Neural cell (in vitro differentiated cells): ENCODE results near the gene ARHGEF26. TPM values are rescaled to one million over a fixed set of nuclear protein-coding genes. Genes with fewer than 3 reads are reported as not detected.

Experiments
- H2AFZ ChIP-seq: fragments of 200-600, 300-800 bp; sonication (generic), shearing (Covaris generic); 2 replicates; pipeline ENCODE4 v1.6.0; 2014; ENCODE audit warnings: low read depth, mild to moderate bottlenecking, antibody characterized with exemption, low read length, moderate library complexity
- H3F3A ChIP-seq: fragments of 200-600 bp; shearing (Covaris generic); 2 replicates; pipeline ENCODE4 v1.6.1; 2016; ENCODE audit warnings: mild to moderate bottlenecking, moderate library complexity, mixed read lengths, antibody characterized with exemption, low read length; ENCODE audit not compliant: insufficient read depth, poor library complexity, severe bottlenecking
- H3K27ac ChIP-seq: fragments of 200-600, 300-800 bp; sonication (generic), shearing (Covaris generic); 2 replicates; pipeline ENCODE4 v1.5.1; 2014; ENCODE audit warnings: mild to moderate bottlenecking, low read length, moderate library complexity
- H3K27me3 ChIP-seq: fragments of 300-800, 200-600 bp; sonication (generic), shearing (Covaris generic); 2 replicates; pipeline ENCODE4 v1.6.0; 2014; ENCODE audit warnings: mild to moderate bottlenecking, low read depth, low read length, moderate library complexity; ENCODE audit not compliant: insufficient read depth
- H3K36me3 ChIP-seq: fragments of 300-800, 200-600 bp; sonication (generic), shearing (Covaris generic); 2 replicates; pipeline ENCODE4 v1.5.1; 2014; ENCODE audit warnings: mild to moderate bottlenecking, antibody characterized with exemption, low read length, moderate library complexity; ENCODE audit not compliant: insufficient read depth
- H3K4me2 ChIP-seq: fragments of 300-800, 200-600 bp; sonication (generic), shearing (Covaris generic); 2 replicates; pipeline ENCODE4 v1.6.0; 2014; ENCODE audit warnings: mild to moderate bottlenecking, low read length
- H3K4me3 ChIP-seq: fragments of 300-800, 200-600 bp; sonication (generic), shearing (Covaris generic); 2 replicates; pipeline ENCODE4 v1.5.1; 2014; ENCODE audit warnings: mild to moderate bottlenecking, low read length, moderate library complexity
- H3K79me2 ChIP-seq: fragments of 200-600 bp; shearing (Covaris generic); replicated peaks from 2 replicates; pipeline ENCODE4 v1.6.0; 2014; ENCODE audit warnings: mild to moderate bottlenecking, low read length, moderate library complexity; ENCODE audit not compliant: insufficient read depth
- H3K9ac ChIP-seq: fragments of 300-800, 200-600 bp; sonication (generic), shearing (Covaris generic); 2 replicates; pipeline ENCODE4 v1.6.1; 2016; ENCODE audit warnings: mild to moderate bottlenecking, low read length, mixed read lengths
- H3K9me2 ChIP-seq: fragments of 200-600 bp; shearing (Covaris generic); 2 replicates; pipeline ENCODE4 v1.6.1; 2016; ENCODE audit warnings: mild to moderate bottlenecking, low read length, mixed read lengths; ENCODE audit not compliant: insufficient read depth
- H3K9me3 ChIP-seq: fragments of 200-600, 300-800 bp; sonication (generic), shearing (Covaris generic); 2 replicates; pipeline ENCODE4 v1.6.1; 2016; ENCODE audit warnings: mild to moderate bottlenecking, mixed run types, low read length, moderate library complexity, mixed read lengths
- H4K20me1 ChIP-seq: fragments of 200-600 bp; shearing (Covaris generic); 2 replicates; pipeline ENCODE4 v1.6.1; 2016; ENCODE audit warnings: mild to moderate bottlenecking, mixed run types; ENCODE audit not compliant: insufficient read depth
- EP300 ChIP-seq: fragments of 450-650 bp; conservative IDR thresholded peaks from 2 replicates; pipeline ENCODE4 v1.6.1; 2014; ENCODE audit warnings: antibody characterized with exemption, mild to moderate bottlenecking, moderate library complexity; ENCODE audit not compliant: poor library complexity, severe bottlenecking
- EZH2 ChIP-seq: fragments of 200-600, 300-800 bp; shearing (Covaris generic), sonication (generic); IDR thresholded peaks from 2 replicates; pipeline ENCODE4 v1.6.1; 2014; ENCODE audit warnings: antibody characterized with exemption, low read length, borderline replicate concordance, mild to moderate bottlenecking; ENCODE audit not compliant: insufficient read depth, poor library complexity, severe bottlenecking
- MXI1 ChIP-seq: fragments of 450-650 bp; conservative IDR thresholded peaks from 2 replicates; pipeline ENCODE4 v1.6.1; 2014; ENCODE audit warnings: antibody characterized with exemption, mild to moderate bottlenecking; ENCODE audit not compliant: poor library complexity, severe bottlenecking
- POLR2AphosphoS5 ChIP-seq: IDR thresholded peaks from 2 replicates; pipeline ENCODE4 v1.6.1; 2012
- RAD21 ChIP-seq: fragments of 450-650 bp; conservative IDR thresholded peaks from 2 replicates; pipeline ENCODE4 v1.6.1; 2014; ENCODE audit warnings: antibody characterized with exemption, mild to moderate bottlenecking, moderate library complexity
- SMC3 ChIP-seq: fragments of 450-650 bp; conservative IDR thresholded peaks from 2 replicates; pipeline ENCODE4 v1.6.1; 2014; ENCODE audit warnings: antibody characterized with exemption, mild to moderate bottlenecking, moderate library complexity; ENCODE audit not compliant: poor library complexity
- TAF1 ChIP-seq: IDR thresholded peaks from 2 replicates; pipeline ENCODE4 v1.6.1; 2012; ENCODE audit warnings: low read depth
- polyA plus RNA-seq: library from polyadenylated mRNA; depleted of rRNA; stranded (reverse); fragments of >200 nt; gene quantifications from 2 replicates; pipeline ENCODE4 v1.2.3, GENCODE V29; 2014
- TF ChIP-seq, protein P1 (sequence below): fragments of 450-650 bp; IDR thresholded peaks from 2 replicates; pipeline ENCODE4 v1.5.1; 2014; ENCODE audit warnings: antibody characterized with exemption, mild to moderate bottlenecking, moderate library complexity; ENCODE audit not compliant: poor library complexity, severe bottlenecking
- TF ChIP-seq, protein P2 (sequence below): IDR thresholded peaks from 2 replicates; pipeline ENCODE4 v1.6.1; 2012; ENCODE audit warnings: borderline replicate concordance

Gene ARHGEF26
- polyA plus RNA-seq, 1 donor from 2014 or later = 5.7 TPM

DNA sequence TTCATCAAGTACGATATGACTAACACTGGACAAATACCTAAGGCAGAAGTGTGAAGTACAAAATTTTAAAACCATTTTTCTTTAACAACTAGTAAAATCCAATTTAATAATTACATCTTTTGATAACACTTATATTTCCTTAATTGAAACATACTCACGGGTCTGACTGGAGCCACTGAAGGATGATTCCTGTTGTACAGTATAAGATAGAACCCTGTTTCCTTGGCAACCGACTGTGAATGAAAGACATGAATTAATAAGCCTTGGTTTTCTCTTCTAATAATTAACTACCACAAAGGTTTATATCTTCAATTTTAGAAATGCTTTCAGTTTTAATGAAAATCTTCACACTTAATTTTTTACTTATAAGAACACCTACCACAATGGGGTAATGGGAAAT is 183.7 kb downstream of the ARHGEF26 start:
- no peaks in the 10 kb centered on the region for H3K9me2 ChIP-seq
- no peaks in the 10 kb centered on the region for H3F3A ChIP-seq
- H3K9ac ChIP-seq = no peak overlapping the region
- H3K27me3 ChIP-seq = no peaks in the 10 kb centered on the region
- TF ChIP-seq EZH2 (no peak), TAF1 (no peak), RAD21 (no peak), SMC3 (no peak), MXI1 (no peak), POLR2AphosphoS5 (no peak)
- TF ChIP-seq, protein P1, sequence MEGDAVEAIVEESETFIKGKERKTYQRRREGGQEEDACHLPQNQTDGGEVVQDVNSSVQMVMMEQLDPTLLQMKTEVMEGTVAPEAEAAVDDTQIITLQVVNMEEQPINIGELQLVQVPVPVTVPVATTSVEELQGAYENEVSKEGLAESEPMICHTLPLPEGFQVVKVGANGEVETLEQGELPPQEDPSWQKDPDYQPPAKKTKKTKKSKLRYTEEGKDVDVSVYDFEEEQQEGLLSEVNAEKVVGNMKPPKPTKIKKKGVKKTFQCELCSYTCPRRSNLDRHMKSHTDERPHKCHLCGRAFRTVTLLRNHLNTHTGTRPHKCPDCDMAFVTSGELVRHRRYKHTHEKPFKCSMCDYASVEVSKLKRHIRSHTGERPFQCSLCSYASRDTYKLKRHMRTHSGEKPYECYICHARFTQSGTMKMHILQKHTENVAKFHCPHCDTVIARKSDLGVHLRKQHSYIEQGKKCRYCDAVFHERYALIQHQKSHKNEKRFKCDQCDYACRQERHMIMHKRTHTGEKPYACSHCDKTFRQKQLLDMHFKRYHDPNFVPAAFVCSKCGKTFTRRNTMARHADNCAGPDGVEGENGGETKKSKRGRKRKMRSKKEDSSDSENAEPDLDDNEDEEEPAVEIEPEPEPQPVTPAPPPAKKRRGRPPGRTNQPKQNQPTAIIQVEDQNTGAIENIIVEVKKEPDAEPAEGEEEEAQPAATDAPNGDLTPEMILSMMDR = no peak
- H3K27ac ChIP-seq = no peak overlapping the region
- H3K4me3 ChIP-seq = no peak overlapping the region
- no peaks in the 10 kb centered on the region for H3K79me2 ChIP-seq
- H3K9me3 ChIP-seq = no peaks in the 10 kb centered on the region
- no peak overlapping the region for H2AFZ ChIP-seq
- H3K36me3 ChIP-seq = peaks cover 51% of the 10 kb centered on the region
- H3K4me2 ChIP-seq = no peak overlapping the region
- H4K20me1 ChIP-seq = no peaks in the 10 kb centered on the region

DNA sequence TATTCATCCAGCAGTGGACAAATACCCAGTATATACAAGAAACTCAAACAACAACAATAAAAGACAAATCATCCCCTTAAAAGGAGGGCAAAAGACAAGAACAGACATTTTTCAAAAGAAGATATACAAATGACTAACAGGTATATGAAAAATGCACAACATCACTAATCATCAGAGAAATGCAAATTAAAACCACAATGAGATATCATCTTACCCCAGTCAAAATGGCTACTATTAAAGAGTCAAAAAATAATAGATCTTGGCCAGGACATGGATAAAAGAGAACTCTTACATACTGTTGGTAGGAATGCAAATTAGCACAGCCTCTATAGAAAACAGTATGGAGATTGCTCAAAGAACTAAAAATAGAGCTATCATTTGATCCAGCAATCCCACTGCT is 186.2 kb downstream of the ARHGEF26 start:
- H3F3A ChIP-seq = no peaks in the 10 kb centered on the region
- H2AFZ ChIP-seq = no peak overlapping the region
- H3K36me3 ChIP-seq = peaks cover 43% of the 10 kb centered on the region
- H3K4me3 ChIP-seq = no peak overlapping the region
- TF ChIP-seq, protein P2, sequence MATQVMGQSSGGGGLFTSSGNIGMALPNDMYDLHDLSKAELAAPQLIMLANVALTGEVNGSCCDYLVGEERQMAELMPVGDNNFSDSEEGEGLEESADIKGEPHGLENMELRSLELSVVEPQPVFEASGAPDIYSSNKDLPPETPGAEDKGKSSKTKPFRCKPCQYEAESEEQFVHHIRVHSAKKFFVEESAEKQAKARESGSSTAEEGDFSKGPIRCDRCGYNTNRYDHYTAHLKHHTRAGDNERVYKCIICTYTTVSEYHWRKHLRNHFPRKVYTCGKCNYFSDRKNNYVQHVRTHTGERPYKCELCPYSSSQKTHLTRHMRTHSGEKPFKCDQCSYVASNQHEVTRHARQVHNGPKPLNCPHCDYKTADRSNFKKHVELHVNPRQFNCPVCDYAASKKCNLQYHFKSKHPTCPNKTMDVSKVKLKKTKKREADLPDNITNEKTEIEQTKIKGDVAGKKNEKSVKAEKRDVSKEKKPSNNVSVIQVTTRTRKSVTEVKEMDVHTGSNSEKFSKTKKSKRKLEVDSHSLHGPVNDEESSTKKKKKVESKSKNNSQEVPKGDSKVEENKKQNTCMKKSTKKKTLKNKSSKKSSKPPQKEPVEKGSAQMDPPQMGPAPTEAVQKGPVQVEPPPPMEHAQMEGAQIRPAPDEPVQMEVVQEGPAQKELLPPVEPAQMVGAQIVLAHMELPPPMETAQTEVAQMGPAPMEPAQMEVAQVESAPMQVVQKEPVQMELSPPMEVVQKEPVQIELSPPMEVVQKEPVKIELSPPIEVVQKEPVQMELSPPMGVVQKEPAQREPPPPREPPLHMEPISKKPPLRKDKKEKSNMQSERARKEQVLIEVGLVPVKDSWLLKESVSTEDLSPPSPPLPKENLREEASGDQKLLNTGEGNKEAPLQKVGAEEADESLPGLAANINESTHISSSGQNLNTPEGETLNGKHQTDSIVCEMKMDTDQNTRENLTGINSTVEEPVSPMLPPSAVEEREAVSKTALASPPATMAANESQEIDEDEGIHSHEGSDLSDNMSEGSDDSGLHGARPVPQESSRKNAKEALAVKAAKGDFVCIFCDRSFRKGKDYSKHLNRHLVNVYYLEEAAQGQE = no peak
- TF ChIP-seq EP300 = no peak
- no peak for TF ChIP-seq TAF1
- TF ChIP-seq SMC3 = no peak
- TF ChIP-seq MXI1 = no peak
- TF ChIP-seq RAD21 = no peak
- TF ChIP-seq, protein P1 = no peak
- TF ChIP-seq EZH2 = no peak
- no peak for TF ChIP-seq POLR2AphosphoS5
- no peaks in the 10 kb centered on the region for H3K9me2 ChIP-seq
- H3K27ac ChIP-seq = no peak overlapping the region
- H4K20me1 ChIP-seq = no peaks in the 10 kb centered on the region
- H3K4me2 ChIP-seq = no peak overlapping the region
- no peaks in the 10 kb centered on the region for H3K9me3 ChIP-seq
- H3K79me2 ChIP-seq = no peaks in the 10 kb centered on the region
- no peak overlapping the region for H3K9ac ChIP-seq
- H3K27me3 ChIP-seq = no peaks in the 10 kb centered on the region

Other genes starting within 250 kb of the ARHGEF26 start
- gene DHX36, start 203.1 kb downstream of the ARHGEF26 start, polyA plus RNA-seq = 178 and 189 TPM in 2 replicates